Activated gamma-delta T cell (primary cell): ENCODE results near the gene DGKG.

Experiments
- DNase-seq: peaks from one replicate; lab custom pipeline; 2025; lab: John Stamatoyannopoulos, UW

The DGKG gene

GRCh38 chr3:186171521-186171920 lies 190.5 kb downstream of the DGKG start:
- DNase-seq = no peak

GRCh38 chr3:186170516-186170915 lies 191.5 kb downstream of the DGKG start:
- no peak for DNase-seq

DNA sequence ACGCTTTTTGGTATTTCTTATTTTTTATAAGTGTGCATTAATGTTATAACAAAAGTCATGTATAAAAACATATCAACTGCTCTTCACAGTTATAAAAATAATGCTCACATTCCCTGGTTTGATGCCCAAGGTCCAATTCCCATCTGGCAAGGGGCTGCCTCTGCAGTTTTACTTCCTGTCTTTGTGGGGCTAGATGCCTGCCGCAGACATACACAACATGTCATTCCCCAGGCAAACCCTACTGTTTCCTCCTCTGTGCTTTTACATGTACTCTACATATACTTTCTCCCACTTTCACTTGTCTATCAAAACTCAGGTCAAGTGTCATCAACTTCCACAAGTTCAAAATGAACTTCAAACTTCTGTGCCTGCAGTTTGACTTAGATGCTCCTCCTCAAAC lies 192.7 kb downstream of the DGKG start:
- no peak for DNase-seq

DNA sequence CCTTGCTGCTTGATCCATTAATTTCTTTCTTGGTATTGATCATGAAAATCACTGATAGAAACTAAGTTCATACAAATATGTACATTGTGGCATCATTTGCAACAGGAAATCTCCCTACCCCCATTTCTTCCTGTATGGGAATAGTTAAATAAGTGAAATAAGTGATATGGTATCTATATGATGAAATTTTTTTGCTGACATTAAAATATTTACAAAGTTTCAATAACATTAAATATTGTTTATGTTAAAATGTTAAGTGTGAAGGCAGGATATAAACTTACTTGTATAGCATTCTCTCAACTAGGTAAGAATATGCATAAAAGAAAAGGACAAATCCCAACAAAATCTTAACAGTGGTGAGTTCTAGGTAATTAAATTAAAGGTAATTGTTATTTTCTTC lies 193.1 kb downstream of the DGKG start:
- no peak for DNase-seq

DNA sequence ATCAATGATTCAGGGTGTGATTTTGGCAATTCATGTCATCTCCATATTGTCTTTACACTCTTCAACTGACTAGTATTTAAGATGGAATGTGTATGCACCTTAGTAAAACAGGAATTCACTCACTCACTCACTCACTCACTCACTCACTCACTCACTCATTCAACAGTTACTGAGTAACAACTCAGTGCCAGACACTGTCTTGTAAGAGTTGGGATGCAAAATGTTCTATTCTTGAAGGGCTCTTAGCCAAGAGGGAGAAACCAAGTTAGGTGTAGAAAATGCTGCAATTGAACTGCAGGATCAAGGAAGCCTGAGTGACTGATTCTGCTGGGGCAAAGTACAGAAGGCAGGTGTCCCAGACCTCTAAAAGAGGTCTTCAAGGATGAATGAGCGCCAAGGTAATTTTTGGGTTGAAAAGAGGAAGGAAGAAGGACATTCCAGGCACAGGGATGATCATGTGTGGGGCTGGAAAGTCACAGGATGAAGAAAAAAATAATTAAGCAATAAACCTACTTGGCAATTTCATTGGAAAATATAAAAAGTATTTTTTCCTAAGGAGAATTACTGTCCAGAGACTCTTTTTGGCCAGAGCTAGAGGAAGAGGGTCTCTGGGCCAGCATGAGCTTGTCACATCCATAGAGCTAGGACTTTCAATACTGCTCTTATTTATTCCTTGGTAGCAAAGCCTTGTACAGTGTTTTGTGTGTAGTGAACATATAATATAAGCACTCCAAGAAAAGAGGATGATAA lies 194.2 kb downstream of the DGKG start:
- no peak for DNase-seq

DNA sequence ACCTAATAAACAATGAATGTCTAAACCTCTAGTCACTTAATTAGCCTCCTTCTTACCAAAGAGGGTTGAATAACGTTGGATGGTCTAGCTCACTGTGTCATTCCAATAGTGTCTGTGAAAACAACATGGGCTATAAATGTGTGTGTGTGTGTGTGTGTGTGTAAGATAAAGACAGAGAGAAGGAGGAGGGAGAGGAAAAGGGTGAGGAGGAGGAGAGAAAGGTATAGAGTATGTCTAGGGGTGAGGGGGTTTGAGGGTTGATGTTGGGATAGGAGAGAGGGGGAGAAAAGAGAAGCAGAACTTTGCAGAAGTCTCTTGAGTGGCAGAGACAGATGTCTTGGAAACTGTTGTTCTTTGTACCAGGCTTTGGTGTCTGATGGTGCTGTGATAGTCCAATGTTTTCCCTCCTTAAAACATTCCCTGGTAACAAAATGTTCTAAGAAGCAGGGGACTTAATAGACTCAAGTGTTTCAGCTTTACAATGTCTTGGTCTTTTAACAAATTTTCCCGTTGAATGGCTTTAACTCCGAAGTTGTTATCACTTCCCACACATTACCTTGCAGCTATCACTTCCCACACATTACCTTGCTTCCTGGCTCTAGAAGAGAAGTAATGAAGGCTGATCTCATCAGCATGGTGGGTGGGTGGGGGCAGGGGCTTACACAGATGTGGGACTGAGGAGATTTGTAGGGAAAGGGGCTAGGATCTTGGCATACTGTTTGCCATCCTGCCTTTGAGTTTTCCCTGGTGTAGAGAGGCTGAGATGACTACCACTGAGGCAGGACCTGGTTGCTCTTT lies 195.3 kb downstream of the DGKG start:
- no peak for DNase-seq

DNA sequence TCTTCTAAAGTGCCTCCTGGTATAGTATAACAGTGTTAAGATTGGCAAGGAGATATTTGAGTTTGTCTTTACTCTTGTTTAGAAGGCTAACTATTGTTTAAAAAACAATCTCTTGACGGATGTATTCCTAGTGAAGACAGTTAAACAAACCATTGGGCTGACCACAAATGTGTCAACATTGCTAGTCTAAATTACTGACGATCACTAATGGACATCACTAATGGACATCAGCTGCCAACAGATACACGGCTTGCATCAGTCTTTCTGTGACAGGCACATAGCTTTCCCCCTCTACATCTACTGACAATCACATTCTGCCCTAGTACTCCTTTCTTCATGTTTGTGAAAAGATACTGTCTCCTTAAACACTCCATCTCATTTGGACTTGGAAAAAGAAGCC lies 196.0 kb downstream of the DGKG start:
- no peak for DNase-seq

DNA sequence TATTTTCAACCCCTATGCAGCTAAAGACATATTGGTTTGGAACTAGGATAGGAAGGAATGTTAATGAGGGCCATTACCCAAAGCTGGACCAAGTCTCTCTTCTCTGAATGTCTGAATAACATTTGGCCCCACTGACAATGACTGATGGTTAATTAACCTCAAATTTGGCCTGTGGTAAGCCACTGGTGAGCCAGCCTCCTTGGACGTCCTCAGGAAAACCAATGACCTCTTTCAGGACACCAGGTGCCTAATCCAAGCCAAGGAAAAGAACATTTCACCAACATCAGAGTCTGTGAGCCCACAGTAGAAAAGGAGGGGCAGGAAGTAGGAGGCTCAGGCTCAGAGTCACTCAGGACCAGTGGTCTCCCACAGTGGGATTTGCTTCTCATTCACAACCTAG lies 196.7 kb downstream of the DGKG start:
- DNase-seq = no peak

GRCh38 chr3:186164696-186165095 lies 197.3 kb downstream of the DGKG start:
- DNase-seq = no peak

GRCh38 chr3:186162221-186162620 lies 199.8 kb downstream of the DGKG start:
- no peak for DNase-seq

DNA sequence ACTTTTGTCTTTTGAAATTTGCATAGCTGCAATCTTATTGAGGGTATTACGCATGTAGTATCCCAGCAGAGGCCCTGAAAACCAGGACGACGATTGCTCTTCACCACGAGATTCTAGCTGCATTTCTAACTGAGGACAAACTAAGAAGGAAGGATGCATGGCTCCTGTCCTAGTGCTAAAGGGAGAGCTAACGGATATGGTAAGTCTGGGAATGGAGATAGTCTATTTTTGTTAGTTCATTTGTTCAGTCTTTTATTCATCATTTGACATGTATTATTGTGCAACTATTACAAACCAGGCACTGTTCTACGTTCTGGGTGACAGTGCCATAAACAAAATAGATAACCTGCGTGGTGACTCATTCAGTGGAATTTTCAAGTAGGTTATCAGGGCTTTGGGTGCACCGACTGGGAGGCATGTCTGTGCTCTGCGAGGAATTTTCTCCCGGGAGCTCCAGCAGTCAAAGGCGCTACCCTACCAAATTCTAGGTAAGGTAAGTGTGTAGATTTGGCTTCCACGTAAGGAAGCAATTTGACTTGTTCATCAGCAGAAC lies 201.3 kb downstream of the DGKG start:
- DNase-seq = no peak

DNA sequence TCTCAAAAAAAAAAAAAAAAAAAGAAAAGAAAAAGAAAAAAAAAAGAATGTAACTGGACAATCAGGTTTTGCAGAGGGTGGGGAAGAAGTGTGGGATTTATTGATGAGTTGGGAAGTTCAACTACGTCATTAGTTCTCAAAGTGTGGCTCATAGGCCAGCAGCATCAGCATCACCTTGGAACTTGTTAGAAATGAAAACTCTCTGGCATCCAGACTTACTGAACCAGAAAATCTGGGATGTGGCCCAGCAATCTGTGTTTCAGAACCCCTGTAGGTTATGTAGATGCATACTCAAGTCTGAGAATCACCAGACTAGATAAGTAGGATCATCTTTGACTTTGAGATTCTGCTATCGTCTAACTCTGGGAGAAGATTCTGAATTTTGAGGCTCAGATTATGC lies 207.4 kb downstream of the DGKG start:
- DNase-seq = no peak

DNA sequence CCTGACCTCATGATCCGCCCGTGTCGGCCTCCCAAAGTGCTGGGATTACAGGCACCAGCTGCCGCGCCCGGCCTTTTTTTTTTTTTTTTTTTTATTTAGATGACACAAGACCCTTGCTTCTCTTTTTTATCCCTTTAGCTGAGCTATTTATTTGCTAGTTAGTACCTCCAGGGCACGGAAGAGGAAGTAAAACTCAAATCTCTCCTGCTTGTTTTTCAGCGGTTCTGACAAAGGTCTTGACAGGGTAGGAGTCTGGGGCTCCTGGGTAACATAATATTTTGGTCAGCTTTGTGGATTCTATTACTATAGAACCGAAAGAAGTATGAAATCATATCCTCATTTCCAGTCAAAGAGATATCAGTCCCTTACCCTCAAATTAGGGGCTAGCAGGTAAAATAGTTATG lies 209.1 kb downstream of the DGKG start:
- DNase-seq = no peak

DNA sequence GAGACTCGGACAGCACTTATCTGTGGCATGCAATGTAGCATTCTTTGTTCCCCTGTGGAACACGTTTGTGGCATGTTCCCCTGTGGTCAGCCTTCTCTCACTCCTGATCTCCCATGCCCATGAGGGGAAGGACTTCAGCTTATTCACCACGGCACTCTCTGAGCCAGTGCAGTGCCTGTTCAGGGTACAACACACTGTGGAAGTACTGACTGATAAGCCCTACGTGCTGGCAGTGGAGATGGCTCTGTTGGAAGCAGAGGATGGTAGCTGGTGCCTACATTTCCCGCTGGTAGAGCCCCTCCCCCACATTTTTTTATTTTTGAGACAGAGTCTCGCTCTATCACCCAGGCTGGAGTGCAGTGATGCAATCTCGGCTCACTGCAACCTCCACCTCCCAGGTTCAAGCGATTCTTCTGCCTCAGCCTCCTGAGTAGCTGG lies 209.7 kb downstream of the DGKG start:
- DNase-seq = no peak

DNA sequence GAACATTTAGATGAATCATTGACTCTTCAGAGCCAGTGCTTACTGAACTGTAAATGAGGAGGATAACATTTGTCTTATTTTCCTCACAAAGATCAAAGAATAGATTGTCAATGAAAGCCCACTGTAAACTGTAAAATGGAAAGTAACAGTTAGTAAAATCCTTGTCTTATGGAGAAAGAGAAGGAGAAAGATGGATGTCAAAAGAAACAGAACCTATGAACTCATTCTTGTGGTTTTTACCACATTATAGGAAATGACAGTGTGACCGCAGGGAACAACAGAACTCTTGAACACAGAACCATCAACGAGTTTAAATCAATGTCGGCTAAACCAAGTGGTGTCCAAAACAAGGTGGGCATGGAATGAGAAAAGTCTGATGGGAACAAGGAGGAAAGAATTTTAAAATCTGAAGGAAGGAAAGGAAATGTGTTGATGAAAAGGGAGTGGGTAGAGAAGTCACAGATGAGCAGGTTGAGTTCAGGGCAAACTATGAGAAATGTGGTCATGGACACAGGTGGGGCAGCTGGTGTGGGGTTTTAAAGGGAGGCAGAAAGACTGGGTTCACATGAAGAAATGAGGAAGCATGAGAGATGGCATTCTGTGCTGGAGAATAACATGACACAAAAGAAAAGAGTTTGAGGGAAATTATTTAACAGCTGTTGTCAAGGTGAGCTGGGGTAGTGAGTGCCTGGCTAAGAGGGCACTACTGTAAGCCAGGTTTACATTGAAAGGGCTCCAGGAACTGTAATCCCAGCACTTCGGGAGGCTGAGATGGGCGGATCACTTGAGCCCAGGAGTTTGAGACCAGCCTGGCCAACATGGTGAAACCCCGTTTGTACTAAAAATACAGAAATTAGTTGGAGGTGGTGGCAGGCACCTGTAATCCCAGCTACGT lies 210.7 kb downstream of the DGKG start:
- DNase-seq = no peak

- no peak for DNase-seq
These were observed 211.8 kb downstream of the DGKG start for GRCh38 chr3:186150041-186150830.

DNA sequence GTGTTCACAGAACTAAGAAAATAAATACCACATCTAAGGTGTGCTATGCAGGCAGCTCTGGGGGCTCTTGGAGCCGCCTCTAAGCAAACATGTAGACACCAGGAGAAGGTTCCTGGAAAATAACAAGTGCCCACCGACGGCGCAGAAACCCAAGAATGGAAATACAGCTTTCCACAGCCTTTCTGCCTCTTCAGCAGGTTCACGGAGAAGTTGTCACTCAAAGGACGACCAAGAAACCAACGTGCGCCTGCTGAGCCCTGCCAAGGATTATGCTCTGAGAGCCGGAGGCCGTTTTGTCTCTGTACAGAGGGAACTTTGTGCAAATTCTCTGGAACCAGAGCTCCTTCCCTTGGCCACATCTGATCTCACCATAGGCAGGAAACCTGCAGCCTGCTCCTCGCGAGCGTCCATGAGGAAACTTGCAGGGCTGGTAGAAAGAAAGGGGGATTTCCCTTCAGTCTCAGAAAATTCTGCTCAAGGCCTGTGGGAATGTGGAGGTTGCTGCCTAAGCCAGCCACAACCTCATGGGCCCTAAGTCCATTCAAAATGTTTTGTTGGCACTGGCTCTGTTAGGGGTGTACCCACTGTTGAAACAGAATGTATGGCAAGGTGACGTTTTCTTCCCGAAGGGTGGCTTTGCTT lies 212.6 kb downstream of the DGKG start:
- DNase-seq = no peak

DNA sequence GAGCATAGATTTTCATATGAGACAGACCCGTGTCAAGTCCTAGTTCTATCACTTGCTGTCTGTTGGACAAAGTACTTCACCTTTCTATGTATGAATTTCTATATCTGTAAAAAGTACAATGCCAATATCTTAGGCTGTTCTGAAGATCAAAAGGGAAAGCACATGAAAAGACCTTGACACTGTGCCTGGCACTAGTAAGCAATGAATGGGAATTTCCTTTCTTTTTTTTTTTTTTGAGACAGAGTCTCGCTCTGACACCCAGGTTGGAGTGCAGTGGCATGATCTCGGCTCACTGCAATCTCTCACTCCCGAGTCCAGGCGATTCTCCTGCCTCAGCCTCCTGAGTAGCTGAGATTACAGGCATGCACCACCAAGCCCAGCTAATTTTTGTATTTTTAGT lies 217.8 kb downstream of the DGKG start:
- no peak for DNase-seq

DNA sequence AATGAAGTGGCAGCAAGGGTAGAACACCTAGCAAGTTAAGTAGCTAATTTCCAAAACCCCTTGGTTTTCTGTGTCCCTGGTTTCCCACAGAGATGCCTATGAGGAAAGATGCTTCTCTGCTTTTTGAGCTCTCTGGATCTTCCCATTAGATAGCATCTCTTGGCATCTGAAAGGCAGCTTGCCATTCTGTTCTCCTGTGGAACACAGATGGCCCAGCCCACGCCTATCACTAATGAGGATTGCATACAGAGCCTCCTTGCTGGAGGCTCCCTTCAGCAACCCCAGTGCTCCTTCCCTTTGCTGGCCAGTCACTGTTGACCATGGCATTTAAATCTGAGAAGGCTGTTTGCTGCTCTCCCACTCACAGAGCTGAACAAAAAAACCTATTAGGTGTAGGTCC lies 218.8 kb downstream of the DGKG start:
- DNase-seq = no peak

- no peak for DNase-seq
These were observed 219.6 kb downstream of the DGKG start for GRCh38 chr3:186142393-186142932.

- DNase-seq = no peak
These were observed 220.2 kb downstream of the DGKG start for GRCh38 chr3:186141790-186142189.
